Transverse colon (tissue), 4 donors: ENCODE results near the gene RERE. TPM values are rescaled to one million over a fixed set of nuclear protein-coding genes. Genes with fewer than 3 reads are reported as not detected.

ENCODE experiments used
- DNase-seq: peaks from one replicate; pipeline ENCODE4 v3.0.0-alpha.2; 2019
- H3K27ac ChIP-seq, 4 donors: fragments of 200-600 bp; sonication (generic); 2 replicates each; pipeline ENCODE4 v1.5.1; 2016 to 2018; ENCODE audit warnings: inconsistent platforms in 4 of 4
- H3K27me3 ChIP-seq: fragments of 200-600 bp; sonication (generic); 2 replicates; pipeline ENCODE4 v1.5.1; 2017; ENCODE audit warnings: inconsistent platforms
- H3K36me3 ChIP-seq, 4 donors: fragments of 200-600 bp; sonication (generic); 2 replicates each; pipeline ENCODE4 v1.5.1; 2017 to 2019; ENCODE audit warnings: inconsistent platforms in 4 of 4
- H3K4me1 ChIP-seq, 4 donors: fragments of 200-600 bp; sonication (generic); 2 replicates each; pipeline ENCODE4 v1.5.1; 2017 to 2020; ENCODE audit warnings: inconsistent platforms in 4 of 4
- H3K4me3 ChIP-seq, 4 donors: fragments of 200-600 bp; sonication (generic); 1 replicate in 1 of 4; 2 replicates in 3 of 4; pipeline versions ENCODE4 v1.5.1 to v1.6.1; 2017 to 2019; ENCODE audit warnings: inconsistent platforms in 4 of 4
- H3K9me3 ChIP-seq, 2 donors: fragments of 200-600 bp; sonication (generic); 2 replicates each; pipeline ENCODE4 v1.5.1; 2017 to 2019; ENCODE audit warnings: inconsistent platforms in 2 of 2
- CTCF ChIP-seq, 5 experiments: fragments of 200-600 bp in 3 of 5; fragments of 450-650 bp in 2 of 5; sonication (generic) in 3 of 5; IDR thresholded peaks; 1 replicate in 2 of 5; 2 replicates in 3 of 5; pipeline ENCODE4 v1.5.1; 2016 to 2017; ENCODE audit warnings: antibody characterized with exemption in 5 of 5, inconsistent platforms in 3 of 5, mild to moderate bottlenecking in 2 of 5, moderate library complexity in 1 of 5
- EP300 ChIP-seq: sonication (generic); formaldehyde crosslinking; IDR thresholded peaks from one replicate; pipeline ENCODE4 v1.6.1; 2017; ENCODE audit warnings: antibody characterized with exemption, low read depth
- POLR2A ChIP-seq: fragments of 450-650 bp; IDR thresholded peaks from one replicate; pipeline ENCODE4 v1.6.1; 2016; ENCODE audit warnings: antibody characterized with exemption, mild to moderate bottlenecking, moderate library complexity
- POLR2AphosphoS5 ChIP-seq, 3 donors: sonication (generic); formaldehyde crosslinking; IDR thresholded peaks; one replicate each; pipeline ENCODE4 v1.6.1; 2016; ENCODE audit warnings: antibody characterized with exemption in 3 of 3
- WGBS, 2 donors: methylation state at CpG; one replicate each; pipeline ENCODE4 v1.1.5; 2018; ENCODE audit warnings: low coverage in 1 of 2; 5-methylcytosine and 5-hydroxymethylcytosine counted together
- in situ Hi-C, 4 donors: fragments of 200-750 bp; cut with MboI; loops; one replicate each; pipeline versions ENCODE4 v1.15.0 to v1.15.1; 2017; ENCODE audit warnings: low sequenced_read_pairs in 3 of 4, low pct_ligation_motif_present in 1 of 4, low pct_unique_long_range_greater_than_20kb in 1 of 4
- intact Hi-C: fragments of 100-400 bp; cut with DNase I; formaldehyde crosslinking; loops from one replicate; pipeline ENCODE4 v1.15.1; 2023; ENCODE audit warnings: low total_unique reads
- total RNA-seq, 4 donors: library from RNA; depleted of rRNA; stranded (reverse); fragments of >200 nt; gene quantifications; one replicate each; pipeline ENCODE4 v1.1.0, GENCODE V29; 2016

The RERE gene
- total RNA-seq, 4 donors from 2014 or later = 80.3 to 657 (median 105) TPM

- WGBS, 2 donors = 7 to 8% methylated on average over 3 to 4 of the region's 4 CpGs
- TF ChIP-seq CTCF (IDR thresholded peaks at IDR 0.05) = no peak
- no peak for TF ChIP-seq POLR2A
- TF ChIP-seq POLR2AphosphoS5 (IDR thresholded peaks at IDR 0.05) = no peak
- no peak for TF ChIP-seq EP300
- peak overlapping the region; percentile 36 to 94 (median 75) for H3K4me3 ChIP-seq
- H3K27ac ChIP-seq = peak overlapping the region; percentile 96 to 97 (median 97)
- peaks cover 0 to 56% (median 32%) of the 10 kb centered on the region in 4 donors for H3K4me1 ChIP-seq
- intact Hi-C loops (no loop called here), in situ Hi-C loops (no loop called here)
- H3K36me3 ChIP-seq = no peaks in the 10 kb centered on the region
- H3K27me3 ChIP-seq = no peaks in the 10 kb centered on the region
- no peaks in the 10 kb centered on the region for H3K9me3 ChIP-seq
- peak; percentile 46 for DNase-seq
These were observed 910 bp upstream of the RERE start for GRCh38 chr1:8818325-8818775.

- peak in 1 of 5 experiments; percentile 2 for TF ChIP-seq CTCF (IDR thresholded peaks at IDR 0.05)
- TF ChIP-seq POLR2AphosphoS5 (IDR thresholded peaks at IDR 0.05) = peak in 1 of 3 donors; percentile 33
- TF ChIP-seq POLR2A = no peak
- no peaks in the 10 kb centered on the region for H3K9me3 ChIP-seq
- WGBS, 2 donors = 0% methylated on average over 33 of the region's 41 CpGs; no CpG with 5 or more reads in 1 of the 2 donors
- H3K4me1 ChIP-seq = peaks cover 0 to 48% (median 25%) of the 10 kb centered on the region in 4 donors
- no peaks in the 10 kb centered on the region for H3K27me3 ChIP-seq
- H3K4me3 ChIP-seq = peak overlapping the region; percentile 62 to 94 (median 91)
- peak; percentile 42 for DNase-seq
- intact Hi-C loops = no loop called here
- H3K36me3 ChIP-seq = no peaks in the 10 kb centered on the region
- in situ Hi-C loops = no loop called here
- peak overlapping the region; percentile 96 to 97 (median 97) for H3K27ac ChIP-seq
These were observed 519 bp downstream of the RERE start for GRCh38 chr1:8816831-8817411.

GRCh38 chr1:8816264-8816663 is 1.2 kb downstream of the RERE start:
- TF ChIP-seq POLR2A (no peak), CTCF (IDR thresholded peaks at IDR 0.05) (no peak)
- Histone ChIP-seq H3K27ac (peak overlapping the region; percentile 96 to 97 (median 97)), H3K4me3 (peak overlapping the region; percentile 62 to 94 (median 91)), H3K36me3 (no peaks in the 10 kb centered on the region), H3K9me3 (no peaks in the 10 kb centered on the region), H3K4me1 (peaks cover 0 to 44% (median 27%) of the 10 kb centered on the region in 4 donors), H3K27me3 (no peaks in the 10 kb centered on the region)
- in situ Hi-C loops (no loop called here), intact Hi-C loops (no loop called here)
- no peak for DNase-seq
- WGBS, 2 donors = 3 to 7% methylated on average over 3 of the region's 3 CpGs

GRCh38 chr1:8815582-8816151 is 1.8 kb downstream of the RERE start:
- no peaks in the 10 kb centered on the region for H3K27me3 ChIP-seq
- H3K9me3 ChIP-seq = no peaks in the 10 kb centered on the region
- TF ChIP-seq EP300 = no peak
- no peak for TF ChIP-seq POLR2AphosphoS5 (IDR thresholded peaks at IDR 0.05)
- no peak for TF ChIP-seq CTCF (IDR thresholded peaks at IDR 0.05)
- no peak for TF ChIP-seq POLR2A
- no peak for DNase-seq
- peak overlapping the region; percentile 96 to 97 (median 97) for H3K27ac ChIP-seq
- in situ Hi-C loops (no loop called here), intact Hi-C loops (no loop called here)
- no peaks in the 10 kb centered on the region for H3K36me3 ChIP-seq
- peak overlapping the region in 3 of 4 donors; percentile 62 to 94 (median 88) for H3K4me3 ChIP-seq
- H3K4me1 ChIP-seq = peaks cover 0 to 42% (median 27%) of the 10 kb centered on the region in 4 donors
- 0 to 13% methylated on average over 2 of the region's 2 CpGs for WGBS, 2 donors
